ENCODE data around the gene HJURP.

HJURP gene

GRCh38 chr2:233796254-233796653 lies 58.1 kb downstream of the HJURP start:
- no peak for ATAC-seq (ENCODE audit: insufficient read depth, low read depth)
- TF ChIP-seq CTCF (IDR thresholded peaks at IDR 0.05; ENCODE audit: borderline replicate concordance, extremely low read depth, low read length, poor library complexity, severe bottlenecking) (no peak), EZH2 (IDR thresholded peaks at IDR 0.05; ENCODE audit: borderline replicate concordance, low read depth, low read length, severe bottlenecking) (no peak)
- no peak overlapping the region for H3K4me3 ChIP-seq (ENCODE audit: low read depth in 1 of 2, low read length in 2 of 2)
- H3K9me3 ChIP-seq (ENCODE audit: insufficient read depth, low read length, severe bottlenecking): no peaks in the 10 kb centered on the region
- DNase-seq: no peak
- H2AFZ ChIP-seq (ENCODE audit: low read depth, low read length): no peak overlapping the region
- no peaks in the 10 kb centered on the region for H3K4me1 ChIP-seq (ENCODE audit: insufficient read depth, low read length)
- H3K4me2 ChIP-seq (ENCODE audit: insufficient read depth, low read length): no peak overlapping the region
- no peaks in the 10 kb centered on the region for H3K79me2 ChIP-seq (ENCODE audit: insufficient read depth, low read length)
- H3K27ac ChIP-seq (ENCODE audit: low read length): no peak overlapping the region
- no peaks in the 10 kb centered on the region for H4K20me1 ChIP-seq (ENCODE audit: insufficient read depth, low read length)
- no peak overlapping the region for H3K9ac ChIP-seq (ENCODE audit: low read depth, low read length)
- H3K27me3 ChIP-seq (ENCODE audit: insufficient read depth, low read length, poor library complexity): no peaks in the 10 kb centered on the region
- no peaks in the 10 kb centered on the region for H3K36me3 ChIP-seq (ENCODE audit: insufficient read depth, low read length)

- Histone ChIP-seq H3K4me3 (ENCODE audit: low read depth in 1 of 2, low read length in 2 of 2) (no peak overlapping the region), H3K27me3 (ENCODE audit: insufficient read depth, low read length, poor library complexity) (no peaks in the 10 kb centered on the region), H4K20me1 (ENCODE audit: insufficient read depth, low read length) (no peaks in the 10 kb centered on the region), H3K9ac (ENCODE audit: low read depth, low read length) (no peak overlapping the region), H3K9me3 (ENCODE audit: insufficient read depth, low read length, severe bottlenecking) (no peaks in the 10 kb centered on the region), H3K79me2 (ENCODE audit: insufficient read depth, low read length) (no peaks in the 10 kb centered on the region), H2AFZ (ENCODE audit: low read depth, low read length) (no peak overlapping the region), H3K4me2 (ENCODE audit: insufficient read depth, low read length) (no peak overlapping the region), H3K36me3 (ENCODE audit: insufficient read depth, low read length) (no peaks in the 10 kb centered on the region), H3K4me1 (ENCODE audit: insufficient read depth, low read length) (no peaks in the 10 kb centered on the region), H3K27ac (ENCODE audit: low read length) (no peak overlapping the region)
- ATAC-seq (ENCODE audit: insufficient read depth, low read depth) (no peak), DNase-seq (no peak)
- no peak for TF ChIP-seq CTCF (IDR thresholded peaks at IDR 0.05; ENCODE audit: borderline replicate concordance, extremely low read depth, low read length, poor library complexity, severe bottlenecking)
- TF ChIP-seq EZH2 (IDR thresholded peaks at IDR 0.05; ENCODE audit: borderline replicate concordance, low read depth, low read length, severe bottlenecking): no peak
These were observed 58.6 kb downstream of the HJURP start for GRCh38 chr2:233795735-233796171.

GRCh38 chr2:233794128-233794658 lies 60.1 kb downstream of the HJURP start:
- Histone ChIP-seq H4K20me1 (ENCODE audit: insufficient read depth, low read length) (no peaks in the 10 kb centered on the region), H3K4me3 (ENCODE audit: low read depth in 1 of 2, low read length in 2 of 2) (no peak overlapping the region), H3K79me2 (ENCODE audit: insufficient read depth, low read length) (no peaks in the 10 kb centered on the region), H2AFZ (ENCODE audit: low read depth, low read length) (no peak overlapping the region), H3K9me3 (ENCODE audit: insufficient read depth, low read length, severe bottlenecking) (no peaks in the 10 kb centered on the region), H3K36me3 (ENCODE audit: insufficient read depth, low read length) (no peaks in the 10 kb centered on the region), H3K9ac (ENCODE audit: low read depth, low read length) (no peak overlapping the region), H3K27me3 (ENCODE audit: insufficient read depth, low read length, poor library complexity) (no peaks in the 10 kb centered on the region), H3K4me1 (ENCODE audit: insufficient read depth, low read length) (no peaks in the 10 kb centered on the region), H3K27ac (ENCODE audit: low read length) (no peak overlapping the region), H3K4me2 (ENCODE audit: insufficient read depth, low read length) (no peak overlapping the region)
- TF ChIP-seq CTCF (IDR thresholded peaks at IDR 0.05; ENCODE audit: borderline replicate concordance, extremely low read depth, low read length, poor library complexity, severe bottlenecking) (no peak), EZH2 (IDR thresholded peaks at IDR 0.05; ENCODE audit: borderline replicate concordance, low read depth, low read length, severe bottlenecking) (no peak)
- ATAC-seq (ENCODE audit: insufficient read depth, low read depth) (no peak), DNase-seq (no peak)
